Activated CD4-positive, alpha-beta T cell treated with anti-CD3 and anti-CD28 coated beads, Interleukin-2, amount 50 U/mL, for 4 hours (primary cell): ENCODE data around the gene IFIT3.
A peak's percentile ranks its signal among the peaks of the same experiment; 100 is the strongest.

ENCODE experiments used
- DNase-seq, 2 experiments: peaks; one replicate each; pipeline ENCODE4 v3.0.0-alpha.2; 2020

The IFIT3 gene

DNA sequence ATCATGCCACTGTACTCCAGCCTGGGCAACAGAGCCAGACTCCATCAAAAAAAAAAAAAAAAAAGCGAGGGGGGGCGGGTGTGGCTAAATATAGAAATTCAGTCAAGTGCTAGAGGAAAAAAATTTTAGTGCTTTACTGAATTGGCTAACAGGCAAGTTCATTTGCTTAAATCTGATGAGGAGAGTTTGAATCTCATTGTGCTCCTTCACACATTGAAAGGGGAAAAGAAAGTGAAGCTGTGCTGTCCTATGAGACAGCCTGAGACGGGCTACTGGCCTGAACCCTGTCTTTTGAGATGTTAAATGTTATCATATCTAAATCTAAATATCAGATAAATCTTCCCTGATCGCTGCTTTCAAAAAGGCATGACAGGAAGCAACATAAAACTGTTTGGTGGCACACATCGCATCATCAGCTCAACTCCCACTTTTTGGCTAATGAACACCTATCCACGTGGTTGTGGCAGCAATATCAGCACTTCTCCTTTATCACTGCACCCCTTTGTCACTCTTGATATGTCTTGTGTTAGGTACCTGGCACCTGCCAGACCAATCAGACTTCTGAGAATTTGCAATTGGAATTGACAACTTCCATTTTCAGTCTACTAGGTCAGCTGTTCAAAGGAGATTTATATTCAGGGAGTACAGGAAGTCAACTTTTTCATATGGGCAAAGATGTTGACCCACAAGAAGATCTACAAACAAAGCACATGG, 36.1 kb downstream of the IFIT3 start:
- DNase-seq: no peak

DNA sequence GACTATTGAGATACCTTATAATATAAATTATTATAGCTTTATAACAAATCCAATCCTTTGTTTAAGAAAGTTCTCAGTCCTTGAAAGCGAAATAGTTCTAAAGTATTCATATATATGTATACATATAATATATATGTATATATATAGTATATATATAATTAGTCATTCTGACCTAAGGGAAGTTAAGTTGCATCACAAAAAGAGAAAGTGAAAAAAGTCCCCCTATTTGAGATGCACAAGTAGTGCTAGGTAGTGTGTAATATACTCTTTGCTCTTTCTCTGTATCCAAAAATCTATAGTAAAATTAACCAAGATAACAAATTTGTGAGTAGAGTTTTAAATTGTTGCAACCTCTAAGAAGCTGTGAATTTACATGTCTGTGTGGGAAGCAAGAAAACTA, 36.7 kb downstream of the IFIT3 start:
- DNase-seq: no peak

- no peak for DNase-seq
These were observed 39.7 kb downstream of the IFIT3 start for GRCh38 chr10:89367529-89367928.

- no peak for DNase-seq
These were observed 40.3 kb downstream of the IFIT3 start for GRCh38 chr10:89368129-89368528.

DNA sequence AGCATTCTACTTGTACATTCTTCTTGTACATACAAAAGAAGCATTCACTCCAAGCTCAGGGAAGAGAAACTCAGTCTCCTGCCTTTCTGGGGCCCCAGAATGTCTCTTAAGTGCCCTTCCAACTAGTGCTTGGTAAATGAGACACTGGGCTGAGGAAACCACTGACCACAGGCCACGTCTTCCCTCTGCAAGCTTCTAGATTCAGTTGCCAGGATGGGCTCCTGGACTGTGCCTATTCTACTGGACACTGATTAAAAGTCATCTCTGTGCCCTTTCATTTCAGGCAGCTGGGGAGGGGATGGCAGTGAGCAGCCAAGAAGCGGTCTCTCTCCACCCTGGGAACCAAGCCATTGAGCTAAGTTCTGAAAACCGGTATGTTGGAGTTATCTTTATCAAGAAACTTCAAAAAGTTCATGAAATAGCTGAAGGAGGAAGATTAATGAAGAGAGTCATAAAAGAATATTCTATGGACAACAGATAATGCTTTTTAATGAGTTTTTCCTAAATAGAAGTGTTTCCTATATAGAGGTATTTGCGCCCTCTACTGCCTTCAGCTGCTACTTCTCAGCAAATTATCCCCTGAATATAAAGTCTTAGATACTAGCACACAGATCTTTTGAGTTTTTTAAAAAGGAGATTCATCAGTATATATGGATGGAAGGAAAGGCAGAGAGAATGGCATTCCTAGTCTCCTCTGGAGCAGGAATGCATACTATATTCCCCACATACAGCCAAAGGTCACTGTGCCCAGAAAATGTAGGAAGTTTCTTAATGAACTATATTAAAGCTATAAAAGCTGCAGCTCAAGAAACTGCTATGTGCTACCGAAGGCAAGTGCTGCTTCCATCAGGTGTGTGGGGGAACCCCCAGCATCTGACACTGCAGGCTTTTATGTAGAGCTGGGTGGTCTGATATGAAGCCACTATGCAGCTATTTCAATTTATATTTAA, 41.6 kb downstream of the IFIT3 start:
- peak in 1 of 2 experiments; percentile 9 for DNase-seq

- no peak for DNase-seq
These were observed 43.3 kb downstream of the IFIT3 start for GRCh38 chr10:89371079-89371478.

DNA sequence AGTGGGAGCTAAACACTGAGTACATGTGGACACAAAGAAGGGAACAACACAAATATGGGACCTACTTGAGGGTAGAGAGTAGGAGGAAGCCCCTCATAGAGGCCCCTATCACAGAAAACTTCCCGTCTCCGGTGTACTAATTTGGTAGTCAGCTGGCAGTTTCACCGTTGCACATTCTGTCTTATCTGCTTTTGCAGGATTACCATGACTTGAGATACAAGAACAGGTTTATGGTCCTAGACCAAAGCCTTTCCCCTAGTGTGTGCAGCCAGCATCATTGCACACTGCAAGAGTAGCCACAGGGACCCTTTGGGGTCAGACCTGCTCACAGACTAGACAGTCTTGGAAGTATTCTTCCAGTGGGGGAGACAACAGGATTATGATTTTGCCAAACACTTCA, 44.2 kb downstream of the IFIT3 start:
- DNase-seq: no peak

- DNase-seq: no peak
These were observed 46.3 kb downstream of the IFIT3 start for GRCh38 chr10:89373916-89374711.

GRCh38 chr10:89374713-89375141, 46.9 kb downstream of the IFIT3 start:
- no peak for DNase-seq

DNA sequence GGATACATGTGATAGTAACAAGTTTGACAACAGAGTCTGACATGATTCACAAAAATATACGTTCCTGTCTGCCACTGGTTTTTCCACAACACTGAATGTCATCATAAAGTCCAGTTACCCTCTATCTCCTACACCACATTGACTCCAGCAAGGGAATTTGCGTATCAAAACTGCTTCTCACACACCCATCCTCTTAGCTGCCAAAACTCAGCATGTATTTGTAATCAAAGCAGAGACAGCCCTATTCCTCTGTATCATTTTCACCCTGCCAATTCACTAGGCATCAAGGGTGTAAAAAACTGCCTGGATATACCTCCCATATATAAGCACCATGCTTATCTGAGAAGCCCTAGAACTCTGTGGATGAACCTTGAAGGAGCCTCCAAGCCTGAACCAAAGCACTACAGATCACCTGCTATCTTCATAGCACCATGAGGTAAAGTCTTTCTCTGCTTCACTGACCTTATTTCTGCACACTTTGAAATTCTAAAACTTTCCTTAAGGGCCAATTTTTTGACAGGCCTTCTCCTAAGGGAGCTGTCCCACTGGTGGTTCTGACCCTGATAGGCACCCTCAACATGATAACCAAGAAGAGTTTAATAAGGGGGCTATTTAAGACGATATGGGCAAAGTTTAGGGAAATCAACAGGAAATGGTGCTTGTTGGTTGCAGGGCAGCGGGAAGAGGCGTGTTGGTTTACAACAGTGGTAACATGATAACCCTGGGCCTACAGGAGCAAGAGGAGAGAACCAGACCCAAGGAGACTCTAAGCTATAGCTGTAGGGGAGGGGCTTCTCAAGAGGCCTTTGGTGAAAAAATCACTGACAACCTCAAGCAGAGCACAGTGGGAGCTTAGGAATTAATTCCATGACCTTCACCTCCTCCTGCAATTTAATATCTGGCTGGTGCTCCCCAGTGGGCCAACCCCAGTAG, 50.2 kb downstream of the IFIT3 start, which contains the start of gene IFIT1B:
Gene IFIT1B (plus strand): TSS at position 352 of the 933 bp plus-strand sequence. CDS start 80 bp downstream, at position 432.
- DNase-seq: no peak

DNA sequence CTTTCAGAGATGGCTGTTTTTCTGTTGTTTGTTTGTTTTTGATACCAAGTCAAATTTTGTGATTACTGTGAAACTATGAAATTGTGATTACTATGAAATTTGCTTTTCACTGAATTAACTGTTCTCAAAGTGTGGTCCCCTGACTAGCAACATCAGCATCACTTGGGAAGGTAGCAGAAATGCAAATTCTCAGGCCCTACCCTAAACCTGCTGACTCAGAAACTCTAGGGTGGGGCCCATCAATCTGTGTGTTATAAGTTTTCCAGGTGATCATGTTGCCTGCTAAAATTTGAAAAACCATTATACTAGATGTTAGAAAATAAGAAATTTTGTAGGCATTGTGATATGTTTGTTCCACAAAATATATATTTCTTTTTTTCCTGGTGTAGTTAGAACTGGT, 51.3 kb downstream of the IFIT3 start:
- DNase-seq: no peak

DNA sequence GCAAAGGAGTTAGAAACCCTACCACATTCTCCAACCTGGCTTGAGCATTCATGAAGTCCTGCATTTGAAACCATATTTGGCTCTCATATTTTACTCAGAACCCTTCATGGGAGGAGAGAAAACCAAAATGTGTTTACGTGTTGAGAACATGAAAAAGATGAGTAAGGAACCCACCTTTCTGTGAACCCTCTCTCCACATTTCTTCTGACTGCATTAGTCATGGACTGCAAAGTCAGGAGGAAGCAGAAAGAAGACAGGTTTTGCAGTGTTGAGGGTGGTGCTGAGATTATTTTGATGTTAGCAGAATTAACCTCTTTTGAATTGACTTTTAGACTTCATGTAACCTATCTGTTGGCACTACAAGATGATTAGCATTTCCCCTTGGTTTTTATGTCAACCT, 55.0 kb downstream of the IFIT3 start:
- no peak for DNase-seq

- no peak for DNase-seq
These were observed 56.9 kb downstream of the IFIT3 start for GRCh38 chr10:89384474-89385340.

- DNase-seq: no peak
These were observed 61.0 kb downstream of the IFIT3 start for GRCh38 chr10:89388806-89389205.

- no peak for DNase-seq
These were observed 61.5 kb downstream of the IFIT3 start for GRCh38 chr10:89389254-89389653.
